HL-60/S4 (cell line): Measurements from ENCODE around the gene PARL.

Source experiments
- in situ Hi-C: fragments of 300-500 bp; cut with MboI; formaldehyde crosslinking; loops from 2 replicates; pipeline ENCODE4 v1.14.3; 2022; ENCODE audit warnings: low sequenced_read_pairs

Gene PARL

DNA sequence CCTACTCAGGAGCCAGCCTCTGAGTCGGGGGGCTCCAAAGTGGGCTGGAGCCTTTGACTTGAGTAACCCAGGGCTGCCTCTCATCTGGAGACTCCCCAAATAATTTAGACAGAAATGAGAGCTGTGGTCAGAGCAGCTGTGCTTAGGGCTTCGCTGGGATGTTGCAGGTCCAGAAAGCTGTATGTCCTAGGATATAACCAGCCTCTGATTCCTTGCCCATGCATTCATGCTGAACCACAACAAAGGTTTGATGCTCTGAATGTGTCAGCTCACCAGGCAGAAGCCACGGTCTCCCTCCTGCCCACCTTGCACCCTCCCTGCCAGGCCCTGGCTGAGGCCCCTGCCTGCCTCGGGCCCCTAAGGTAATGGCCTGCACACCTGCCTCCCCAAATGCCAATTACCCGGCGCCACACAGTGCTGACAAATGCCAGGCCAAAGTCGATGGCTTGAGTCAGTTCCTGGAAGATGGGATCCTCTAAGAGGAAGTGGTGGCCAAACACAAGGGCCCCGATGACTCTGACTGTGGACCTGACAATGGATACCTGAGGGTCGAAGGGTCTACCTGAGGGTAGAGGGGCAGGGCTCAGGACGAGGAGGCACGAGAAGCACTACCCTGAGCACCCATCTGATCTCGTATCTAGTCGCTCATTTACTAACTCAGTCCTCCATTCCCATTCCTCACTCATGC is 21.7 kb upstream of the PARL start:
- in situ Hi-C loops, result no loop called here

- in situ Hi-C loops, result no loop called here
Observed at GRCh38 chr3:183904833-183905780, 20.4 kb upstream of the PARL start.

DNA sequence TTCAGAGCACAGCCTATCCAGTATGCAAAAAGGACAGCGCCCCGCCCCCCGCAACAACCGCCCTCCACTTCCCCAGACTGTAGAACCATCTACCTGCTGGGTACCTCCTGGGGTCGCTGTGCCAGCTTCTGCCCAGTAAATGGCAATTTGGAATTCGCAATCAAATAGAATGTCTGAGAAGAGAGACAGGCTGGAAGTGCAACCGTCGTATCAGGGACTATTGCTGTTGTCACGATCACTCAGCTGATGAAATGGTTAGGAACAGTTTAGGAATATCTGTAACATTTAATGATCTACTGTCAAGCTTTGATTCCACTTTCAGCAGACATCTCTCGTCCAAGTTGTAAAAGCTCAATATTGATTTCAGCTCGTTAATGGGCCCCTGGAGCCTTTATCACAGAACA is 13.3 kb upstream of the PARL start:
- in situ Hi-C loops, result loop anchor here (10.0 to 25.0 kb wide), 3 partner anchors 387 to 639 kb away; no protein-coding TSS in a partner anchor

DNA sequence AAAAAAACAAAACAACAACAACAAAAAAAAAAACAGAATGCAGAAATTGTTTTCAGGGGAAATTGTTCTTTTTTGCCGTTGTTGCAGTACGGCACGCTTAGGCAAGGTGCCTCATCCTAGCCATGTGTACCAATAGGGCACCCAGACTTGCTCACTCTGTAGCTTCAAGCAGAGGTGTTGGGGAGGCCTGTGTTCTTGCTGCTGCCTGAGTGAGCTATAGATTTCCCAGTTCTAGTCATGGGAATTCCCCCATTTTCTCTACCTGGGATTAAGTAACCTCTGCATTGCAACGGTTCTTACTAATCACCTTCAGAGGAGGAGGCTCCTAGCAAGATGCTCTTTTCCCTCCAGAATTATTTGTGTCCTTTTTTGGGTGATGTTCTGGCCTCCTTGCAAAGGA is 12.9 kb upstream of the PARL start:
- in situ Hi-C loops, result loop anchor here (10.0 to 25.0 kb wide), 3 partner anchors 387 to 640 kb away; no protein-coding TSS in a partner anchor

GRCh38 chr3:183896610-183897009 is 11.9 kb upstream of the PARL start:
- in situ Hi-C loops, result loop anchor here (10.0 to 25.0 kb wide), 3 partner anchors 388 to 641 kb away; no protein-coding TSS in a partner anchor

GRCh38 chr3:183896184-183896583 is 11.5 kb upstream of the PARL start:
- in situ Hi-C loops, result loop anchor here (10.0 to 25.0 kb wide), 3 partner anchors 389 to 641 kb away; no protein-coding TSS in a partner anchor

DNA sequence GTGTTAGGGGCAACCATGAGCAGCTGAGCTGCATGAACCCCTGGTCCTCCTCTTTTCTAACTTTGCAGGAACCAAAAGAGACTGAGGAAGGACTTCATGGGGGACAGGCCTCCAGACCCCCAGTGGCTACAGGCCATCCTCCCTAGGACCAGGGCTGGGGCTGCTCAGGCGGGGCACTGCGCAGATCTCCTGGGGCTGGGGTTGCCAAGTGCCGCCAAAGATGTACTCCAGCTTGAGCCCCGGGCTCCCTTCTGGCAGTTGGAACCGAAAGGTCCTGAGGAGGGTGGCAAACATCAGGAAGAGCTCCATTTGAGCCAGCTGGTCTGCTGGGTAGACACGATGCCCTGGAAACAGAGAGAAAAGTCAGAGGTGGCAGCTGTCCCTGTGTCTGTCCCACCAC is 11.1 kb upstream of the PARL start:
- in situ Hi-C loops, result loop anchor here (10.0 to 25.0 kb wide), 3 partner anchors 389 to 642 kb away; no protein-coding TSS in a partner anchor

GRCh38 chr3:183895296-183895695 is 10.6 kb upstream of the PARL start:
- in situ Hi-C loops, result loop anchor here (10.0 to 25.0 kb wide), 3 partner anchors 390 to 642 kb away; no protein-coding TSS in a partner anchor

GRCh38 chr3:183892610-183893214 is 8.0 kb upstream of the PARL start:
- in situ Hi-C loops, result loop anchor here (10.0 to 25.0 kb wide), 3 partner anchors 392 to 645 kb away; no protein-coding TSS in a partner anchor

- in situ Hi-C loops, result loop anchor here (25.0 kb wide), 2 partner anchors 423 to 652 kb away; no protein-coding TSS in a partner anchor
Observed at GRCh38 chr3:183885766-183886165, 1.1 kb upstream of the PARL start.

DNA sequence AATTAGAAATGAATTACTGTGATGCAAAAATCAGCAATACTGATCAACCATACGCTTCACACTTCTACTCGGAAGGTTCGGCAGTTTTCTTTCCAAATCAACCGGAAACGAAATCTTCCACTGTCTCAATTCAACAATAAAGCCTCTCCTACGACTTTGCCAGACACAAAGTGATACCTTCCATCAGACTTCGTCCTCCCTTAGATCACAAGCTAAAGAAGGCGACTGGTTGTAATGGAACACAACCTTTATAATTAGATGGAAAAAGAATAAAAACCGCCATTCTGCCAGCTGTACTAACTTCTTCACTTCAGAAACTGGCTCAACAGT is 618 bp downstream of the PARL start:
- in situ Hi-C loops, result loop anchor here (25.0 kb wide), 2 partner anchors 422 to 653 kb away; no protein-coding TSS in a partner anchor

- in situ Hi-C loops, result loop anchor here (25.0 kb wide), 2 partner anchors 421 to 654 kb away; no protein-coding TSS in a partner anchor
Observed at GRCh38 chr3:183883291-183884096, 1.2 kb downstream of the PARL start.

DNA sequence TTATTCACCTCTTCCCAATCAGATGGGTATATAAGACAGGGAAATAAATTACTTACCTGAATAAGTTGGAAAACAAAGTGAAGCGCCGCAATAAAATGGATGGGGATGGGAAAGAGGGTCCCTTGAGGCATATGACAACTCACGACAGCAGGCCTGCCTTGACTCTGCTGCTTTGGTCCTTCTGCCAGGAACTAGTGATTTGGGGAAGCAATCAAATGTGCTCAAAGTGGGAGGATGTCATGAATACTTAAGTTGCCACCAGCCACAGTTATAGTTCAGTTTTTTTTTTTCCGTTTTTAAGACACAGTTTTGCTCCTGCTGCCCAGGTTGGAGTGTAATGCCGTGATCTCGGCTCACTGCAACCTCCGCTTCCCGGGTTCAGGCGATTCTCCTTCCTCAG is 4.6 kb downstream of the PARL start:
- in situ Hi-C loops, result loop anchor here (25.0 kb wide), 2 partner anchors 418 to 657 kb away; no protein-coding TSS in a partner anchor

DNA sequence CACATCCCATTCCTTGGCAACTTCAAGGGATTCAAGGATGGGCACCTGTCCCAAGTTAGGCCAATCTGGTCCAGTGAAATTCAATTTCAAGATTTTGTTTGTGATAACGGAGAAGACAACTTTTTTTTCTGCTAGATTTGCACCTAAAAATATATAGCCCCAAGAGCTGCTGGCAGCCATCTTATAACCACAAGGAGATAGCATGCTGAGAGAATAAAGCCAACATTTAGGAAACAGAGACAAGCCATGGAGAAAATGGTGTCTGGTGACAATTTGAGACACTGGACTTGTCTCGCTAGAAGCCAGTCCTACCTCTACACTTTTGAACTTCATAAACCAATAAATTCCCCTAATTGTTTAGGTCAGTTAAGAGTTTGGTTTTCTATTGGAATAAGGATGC is 5.4 kb downstream of the PARL start:
- in situ Hi-C loops, result loop anchor here (25.0 kb wide), 2 partner anchors 417 to 658 kb away; no protein-coding TSS in a partner anchor

DNA sequence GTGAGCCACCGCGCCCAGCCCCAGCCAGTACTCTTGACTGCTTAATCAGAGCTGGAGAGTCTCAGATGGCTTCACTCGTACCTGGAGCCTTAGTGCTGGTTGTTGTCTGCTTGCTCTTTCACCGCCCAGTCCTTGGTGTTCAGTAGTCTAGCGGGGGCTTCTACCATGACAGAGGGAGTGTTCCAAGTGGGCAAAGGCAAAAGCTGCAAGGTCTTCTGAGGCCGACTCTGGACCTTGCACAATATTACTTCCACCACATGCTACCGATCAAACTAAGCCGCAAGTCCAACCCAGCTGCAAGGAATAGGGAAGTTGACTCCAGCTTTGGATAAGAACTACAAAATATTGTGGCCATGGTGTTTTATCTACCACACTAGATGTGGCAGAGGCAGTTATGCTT is 6.6 kb downstream of the PARL start:
- in situ Hi-C loops, result loop anchor here (25.0 kb wide), 2 partner anchors 416 to 659 kb away; no protein-coding TSS in a partner anchor

GRCh38 chr3:183877227-183877626 is 7.5 kb downstream of the PARL start:
- in situ Hi-C loops, result loop anchor here (25.0 kb wide), 2 partner anchors 415 to 660 kb away; no protein-coding TSS in a partner anchor

DNA sequence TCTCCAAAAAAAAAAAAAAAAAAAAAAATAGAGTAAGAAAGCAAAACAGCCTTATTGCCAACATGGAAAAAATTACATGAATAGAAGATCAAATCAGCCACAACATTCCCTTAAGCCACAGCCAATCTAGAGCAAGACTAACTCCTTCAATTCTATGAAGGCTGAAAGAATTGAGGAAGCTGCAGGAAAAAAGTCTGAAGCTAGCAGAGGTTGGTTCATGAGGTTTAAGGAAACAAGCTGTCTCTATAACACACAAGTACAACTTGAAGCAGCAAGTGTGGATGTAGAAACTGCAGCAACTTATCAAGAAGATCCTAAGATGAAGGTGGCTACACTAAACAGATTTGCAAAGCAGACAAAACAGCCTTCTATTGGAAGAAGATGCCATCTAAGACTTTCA is 9.3 kb downstream of the PARL start:
- in situ Hi-C loops, result loop anchor here (25.0 kb wide), 2 partner anchors 413 to 662 kb away; no protein-coding TSS in a partner anchor

DNA sequence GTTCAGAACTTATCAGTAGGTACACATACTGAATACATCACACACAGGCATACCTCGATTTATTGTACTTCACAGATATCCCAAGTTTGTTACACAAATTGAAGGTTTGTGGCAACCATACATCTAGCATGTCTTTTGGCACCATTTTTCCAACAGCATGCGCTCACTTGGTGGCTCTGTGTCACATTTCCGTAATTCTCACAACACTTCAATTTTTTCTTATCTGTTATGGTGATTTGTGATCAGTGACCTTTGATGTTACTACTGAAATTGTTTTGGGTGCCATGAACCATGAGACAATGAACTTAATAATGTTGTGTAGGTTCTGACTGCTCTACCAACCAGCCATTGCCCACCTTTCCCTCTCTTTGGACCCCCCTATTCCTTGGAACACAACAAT is 10.8 kb downstream of the PARL start:
- in situ Hi-C loops, result no loop called here

DNA sequence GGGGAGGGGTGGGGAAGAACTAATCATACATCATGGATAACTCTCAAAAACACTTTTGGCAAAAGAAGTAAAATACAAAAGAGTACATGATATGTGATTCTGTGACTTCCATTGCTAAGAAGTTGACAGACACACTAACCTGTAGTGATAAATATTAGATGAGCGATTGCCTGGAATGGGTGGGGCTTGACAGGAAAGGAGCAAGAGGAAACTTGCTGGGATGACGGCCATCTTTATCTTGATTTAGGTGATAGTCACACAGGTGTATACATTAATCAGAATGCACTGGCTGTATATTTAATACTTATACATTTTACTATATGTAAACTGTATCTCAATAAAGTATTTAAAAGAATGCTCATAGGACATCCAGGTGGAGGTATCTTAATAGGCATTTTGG is 13.1 kb downstream of the PARL start:
- in situ Hi-C loops, result no loop called here

DNA sequence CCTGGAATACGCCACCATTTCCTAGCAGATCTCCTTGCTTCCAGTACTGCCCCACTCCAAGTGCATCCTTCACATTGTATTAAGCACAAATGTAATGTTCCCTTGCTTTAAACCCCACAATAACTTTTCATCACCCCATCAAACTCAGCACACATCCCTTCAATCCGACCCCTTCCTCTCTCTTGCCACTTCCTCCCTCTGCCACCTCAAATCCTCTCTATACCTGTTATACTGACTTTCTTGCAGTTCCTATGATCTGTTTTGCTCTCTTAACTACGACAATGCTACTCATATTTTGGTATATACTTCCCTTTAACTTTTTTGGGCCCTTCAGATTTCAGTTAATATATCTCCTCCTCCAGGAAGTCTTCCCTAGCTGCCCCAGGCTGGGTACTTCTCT is 14.1 kb downstream of the PARL start:
- in situ Hi-C loops, result no loop called here
